NB4 (cell line): ENCODE data around the gene KCNJ5.

Experiments used
- CTCF ChIP-seq: IDR thresholded peaks from one replicate; pipeline ENCODE4 v1.5.1; 2012; ENCODE audit warnings: low read depth, low read length
- MAX ChIP-seq: IDR thresholded peaks from 2 replicates; pipeline ENCODE4 v1.6.1; 2011; ENCODE audit warnings: low read depth, low read length
- POLR2A ChIP-seq: IDR thresholded peaks from 2 replicates; pipeline ENCODE4 v1.6.1; 2011; ENCODE audit warnings: mild to moderate bottlenecking; ENCODE audit not compliant: insufficient read length; ENCODE audit errors: extremely low read depth

GRCh38 chr11:128862406-128862805, 28.8 kb upstream of the KCNJ5 start:
- TF ChIP-seq POLR2A, result no peak
- TF ChIP-seq CTCF, result no peak
- TF ChIP-seq MAX, result no peak
